Measurements from ENCODE around the gene ZNF629.

DNA sequence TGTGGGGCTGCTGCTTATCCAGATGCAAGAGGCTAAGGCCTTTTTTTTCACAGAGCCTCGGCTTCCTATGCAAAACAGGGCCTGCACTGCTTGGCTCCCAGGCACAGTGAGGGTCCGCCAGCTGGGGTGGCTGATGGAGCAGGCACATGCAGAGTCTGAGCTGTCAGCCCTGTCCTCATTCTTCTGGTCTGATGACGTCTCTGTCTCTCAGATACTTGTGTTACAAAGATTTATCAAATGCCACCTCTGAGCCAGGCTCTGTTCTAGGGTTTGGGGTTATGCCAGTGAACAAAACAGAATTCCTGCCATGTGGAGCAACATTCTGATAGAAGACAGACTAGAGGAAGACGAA is 20.1 kb downstream of the ZNF629 start:
- TF ChIP-seq CTCF (IDR thresholded peaks at IDR 0.05 in 8 of 11, conservative IDR thresholded peaks at IDR 0.05 in 3 of 11) (no peak), POLR2A (IDR thresholded peaks at IDR 0.05) (no peak)
